DND-41 (cell line): ENCODE measurements around the gene OR1D5.

Experiments
- ATAC-seq: fragments of 200-7000 bp; cut with Tn5 transposase; 3 replicates; pipeline ENCODE4 v1.9.1; 2021; ENCODE audit warnings: low read depth; ENCODE audit not compliant: insufficient read depth
- DNase-seq: peaks from one replicate; pipeline ENCODE4 v3.0.0-alpha.2; 2020
- H2AFZ ChIP-seq: 2 replicates; pipeline ENCODE4 v1.6.0; 2012; ENCODE audit warnings: low read depth, low read length
- H3K27ac ChIP-seq: 2 replicates; pipeline ENCODE4 v1.5.1; 2012; ENCODE audit warnings: low read length, inconsistent platforms
- H3K27me3 ChIP-seq: fragments of 200-600 bp; sonication (generic); 2 replicates; pipeline ENCODE4 v1.6.0; 2012; ENCODE audit warnings: low read length, mild to moderate bottlenecking, inconsistent platforms; ENCODE audit not compliant: insufficient read depth, poor library complexity
- H3K36me3 ChIP-seq: 2 replicates; pipeline ENCODE4 v1.5.1; 2012; ENCODE audit warnings: low read length, inconsistent platforms; ENCODE audit not compliant: insufficient read depth
- H3K4me1 ChIP-seq: 2 replicates; pipeline ENCODE4 v1.5.1; 2012; ENCODE audit warnings: mild to moderate bottlenecking, low read length; ENCODE audit not compliant: insufficient read depth
- H3K4me2 ChIP-seq: 2 replicates; pipeline ENCODE4 v1.6.0; 2012; ENCODE audit warnings: mild to moderate bottlenecking, moderate library complexity, low read length, inconsistent platforms; ENCODE audit not compliant: insufficient read depth
- H3K4me3 ChIP-seq, 2 experiments: fragments of 200-600 bp in 1 of 2; shearing (Covaris generic) in 1 of 2; 2 replicates each; pipeline ENCODE4 v1.5.1; 2012 to 2016; ENCODE audit warnings: inconsistent platforms in 2 of 2, low read length in 2 of 2, mild to moderate bottlenecking in 2 of 2, low read depth in 1 of 2, moderate library complexity in 1 of 2
- H3K79me2 ChIP-seq: 2 replicates; pipeline ENCODE4 v1.6.0; 2012; ENCODE audit warnings: low read length, inconsistent platforms; ENCODE audit not compliant: insufficient read depth
- H3K9ac ChIP-seq: 2 replicates; pipeline ENCODE4 v1.6.0; 2012; ENCODE audit warnings: low read depth, mild to moderate bottlenecking, inconsistent platforms, low read length, moderate library complexity
- H3K9me3 ChIP-seq: 2 replicates; pipeline ENCODE4 v1.5.1; 2012; ENCODE audit warnings: low read length, moderate library complexity, mild to moderate bottlenecking, inconsistent platforms; ENCODE audit not compliant: insufficient read depth, severe bottlenecking
- H4K20me1 ChIP-seq: 2 replicates; pipeline ENCODE4 v1.6.0; 2012; ENCODE audit warnings: low read length; ENCODE audit not compliant: insufficient read depth
- EZH2 ChIP-seq: IDR thresholded peaks from 3 replicates; pipeline ENCODE4 v1.6.1; 2012; ENCODE audit warnings: borderline replicate concordance, low read depth, mild to moderate bottlenecking, moderate library complexity, low read length, inconsistent platforms; ENCODE audit not compliant: severe bottlenecking
- TF ChIP-seq, protein P1 (sequence below): IDR thresholded peaks from 2 replicates; pipeline ENCODE4 v1.5.1; 2012; ENCODE audit warnings: borderline replicate concordance, low read length, moderate library complexity, mild to moderate bottlenecking; ENCODE audit not compliant: poor library complexity, severe bottlenecking; ENCODE audit errors: extremely low read depth

The OR1D5 gene

GRCh38 chr17:3015890-3016289, 47.5 kb downstream of the OR1D5 start:
- Histone ChIP-seq H3K4me2 (no peak overlapping the region), H3K79me2 (no peaks in the 10 kb centered on the region), H3K4me3 (no peak overlapping the region), H3K27me3 (peaks cover 3% of the 10 kb centered on the region), H4K20me1 (peaks cover 4% of the 10 kb centered on the region; the same call in 1 of the 2 replicates), H2AFZ (no peak overlapping the region), H3K27ac (no peak overlapping the region), H3K36me3 (no peaks in the 10 kb centered on the region), H3K4me1 (no peaks in the 10 kb centered on the region), H3K9ac (no peak overlapping the region), H3K9me3 (no peaks in the 10 kb centered on the region)
- TF ChIP-seq, protein P1, sequence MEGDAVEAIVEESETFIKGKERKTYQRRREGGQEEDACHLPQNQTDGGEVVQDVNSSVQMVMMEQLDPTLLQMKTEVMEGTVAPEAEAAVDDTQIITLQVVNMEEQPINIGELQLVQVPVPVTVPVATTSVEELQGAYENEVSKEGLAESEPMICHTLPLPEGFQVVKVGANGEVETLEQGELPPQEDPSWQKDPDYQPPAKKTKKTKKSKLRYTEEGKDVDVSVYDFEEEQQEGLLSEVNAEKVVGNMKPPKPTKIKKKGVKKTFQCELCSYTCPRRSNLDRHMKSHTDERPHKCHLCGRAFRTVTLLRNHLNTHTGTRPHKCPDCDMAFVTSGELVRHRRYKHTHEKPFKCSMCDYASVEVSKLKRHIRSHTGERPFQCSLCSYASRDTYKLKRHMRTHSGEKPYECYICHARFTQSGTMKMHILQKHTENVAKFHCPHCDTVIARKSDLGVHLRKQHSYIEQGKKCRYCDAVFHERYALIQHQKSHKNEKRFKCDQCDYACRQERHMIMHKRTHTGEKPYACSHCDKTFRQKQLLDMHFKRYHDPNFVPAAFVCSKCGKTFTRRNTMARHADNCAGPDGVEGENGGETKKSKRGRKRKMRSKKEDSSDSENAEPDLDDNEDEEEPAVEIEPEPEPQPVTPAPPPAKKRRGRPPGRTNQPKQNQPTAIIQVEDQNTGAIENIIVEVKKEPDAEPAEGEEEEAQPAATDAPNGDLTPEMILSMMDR: no peak
- no peak for ATAC-seq
- no peak for DNase-seq

DNA sequence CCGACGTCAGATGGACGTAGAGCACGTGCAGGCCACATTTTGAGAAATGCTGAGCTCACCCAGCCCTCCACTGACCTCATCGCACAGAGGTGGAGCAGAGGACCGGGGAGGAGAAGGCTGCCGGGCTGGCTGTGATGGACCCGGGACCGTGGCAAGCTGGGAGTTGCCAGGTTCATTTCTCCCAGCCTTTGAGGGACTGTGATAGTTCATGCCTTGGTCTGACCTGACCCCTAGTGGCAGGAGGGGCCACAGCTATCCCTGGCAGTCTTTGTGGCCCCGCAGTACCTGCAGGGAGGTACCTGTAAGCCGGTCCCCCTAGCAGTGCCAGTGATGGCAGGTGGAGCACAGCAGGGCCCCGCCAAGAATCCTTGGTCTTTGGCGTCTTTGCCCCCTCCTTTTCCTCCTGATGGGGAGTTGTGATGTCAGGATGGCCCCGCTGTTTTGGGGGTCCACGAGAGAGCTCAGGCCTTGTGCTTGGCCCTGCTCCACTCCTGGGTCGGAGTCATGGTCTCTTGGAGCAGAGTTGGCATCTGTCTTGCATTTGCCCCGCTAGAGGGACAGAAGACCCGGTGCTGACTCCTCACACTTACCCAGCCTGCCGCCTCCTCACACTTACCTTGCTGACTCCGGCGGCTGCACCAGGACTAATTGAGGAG, 50.4 kb downstream of the OR1D5 start:
- no peak overlapping the region for H3K9ac ChIP-seq
- no peaks in the 10 kb centered on the region for H3K4me1 ChIP-seq
- H3K27ac ChIP-seq: no peak overlapping the region
- no peak overlapping the region for H3K4me3 ChIP-seq
- TF ChIP-seq, protein P1: peak; percentile 82
- no peak for TF ChIP-seq EZH2
- H2AFZ ChIP-seq: no peak overlapping the region
- H3K9me3 ChIP-seq: no peaks in the 10 kb centered on the region
- H3K79me2 ChIP-seq: no peaks in the 10 kb centered on the region
- peaks cover 4% of the 10 kb centered on the region; the same call in 1 of the 2 replicates for H4K20me1 ChIP-seq
- H3K4me2 ChIP-seq: no peak overlapping the region
- no peaks in the 10 kb centered on the region for H3K36me3 ChIP-seq
- DNase-seq (peak; percentile 52), ATAC-seq (peak; percentile 83)
- no peaks in the 10 kb centered on the region for H3K27me3 ChIP-seq
